Measurements from ENCODE around the gene CXorf49B. TPM values are rescaled to one million over a fixed set of nuclear protein-coding genes. Genes with fewer than 3 reads are reported as not detected.
"Not testable (repeated sequence)": the region's sequence is repeated elsewhere in the genome, so short reads cannot be mapped to it uniquely, and the experiment has no call there.

The CXorf49B gene
- total RNA-seq, result not detected

GRCh38 chrX:71763049-71763448 is at the start of gene CXorf49B:
TSS of gene CXorf49B (plus strand) at chrX:71763349. CDS start at chrX:71763424, 75 bp downstream.
- not testable (repeated sequence) for DNase-seq

GRCh38 chrX:71714064-71714463 is 49.1 kb upstream of the CXorf49B start:
- not testable (repeated sequence) for DNase-seq

GRCh38 chrX:71715551-71715950 is 47.6 kb upstream of the CXorf49B start:
- not testable (repeated sequence) for DNase-seq

DNA sequence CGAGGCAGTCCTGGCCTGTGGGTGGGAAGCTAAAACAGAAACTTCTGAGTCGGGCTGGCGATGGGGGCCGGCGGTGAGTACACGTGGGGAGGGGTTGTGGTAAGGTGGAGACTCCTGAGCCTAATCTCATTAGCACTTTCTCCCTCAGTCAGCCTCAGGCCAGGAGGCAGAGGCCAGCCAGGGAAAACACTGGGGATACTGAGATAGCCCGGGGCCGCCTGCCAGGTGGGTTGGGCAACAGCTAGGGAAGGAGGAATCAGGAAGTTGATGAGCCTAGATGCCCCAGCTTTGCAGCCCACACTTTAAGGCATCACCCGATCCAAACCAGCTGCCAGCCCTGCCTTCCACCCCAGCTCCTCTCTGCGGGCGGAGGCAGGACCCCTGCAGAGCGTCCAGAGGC is 46.8 kb upstream of the CXorf49B start:
- not testable (repeated sequence) for DNase-seq

DNA sequence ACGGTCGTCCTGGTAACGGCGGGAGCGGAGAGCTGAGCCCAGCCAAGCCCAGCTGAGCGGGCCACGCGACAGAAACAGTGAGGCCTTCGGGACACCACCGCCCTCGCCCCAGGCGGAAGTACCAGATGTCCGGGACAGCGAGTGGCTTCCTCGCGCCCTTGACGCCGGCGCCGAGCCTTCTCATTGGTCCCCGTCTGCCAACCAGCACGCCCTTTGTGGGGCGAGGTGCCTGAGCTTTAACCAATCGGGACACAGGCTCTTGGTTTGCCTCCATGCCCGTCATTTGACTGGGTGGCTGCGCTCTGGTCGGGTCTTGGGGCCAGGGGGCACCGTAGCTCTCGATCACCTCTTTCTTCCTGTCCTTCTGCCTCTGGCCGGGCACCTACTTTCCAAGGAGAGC is 45.0 kb upstream of the CXorf49B start, which contains the start of gene CXorf49:
Gene CXorf49 (minus strand): TSS at position 101 of the 400 bp plus-strand sequence. CDS start 134 bp downstream, outside the sequence.
- DNase-seq, result not testable (repeated sequence)

DNA sequence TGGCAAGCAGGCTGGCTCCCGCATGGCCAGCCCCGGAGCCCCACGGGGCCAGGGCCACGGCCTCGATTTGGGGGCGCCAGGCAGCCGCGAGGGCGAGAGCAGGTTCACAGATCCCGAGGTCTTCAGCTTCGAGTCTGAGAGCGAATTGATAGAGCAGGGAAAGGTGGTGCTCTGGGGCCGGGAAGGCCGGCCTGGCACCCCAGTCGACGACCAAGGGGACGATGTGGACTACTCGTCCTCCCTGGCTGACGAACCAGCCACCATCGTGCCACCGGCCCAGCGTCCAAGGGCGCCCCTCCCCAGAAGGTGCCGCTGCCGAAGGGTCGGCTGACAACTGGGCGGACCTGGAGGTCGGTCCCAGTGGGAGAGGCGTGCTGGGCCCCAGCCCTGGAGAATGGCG is 44.0 kb upstream of the CXorf49B start:
- DNase-seq, result not testable (repeated sequence)

- DNase-seq, result not testable (repeated sequence)
These were observed 42.8 kb upstream of the CXorf49B start for GRCh38 chrX:71720289-71720886.

GRCh38 chrX:71760688-71761281 is 2.4 kb upstream of the CXorf49B start:
- not testable (repeated sequence) for DNase-seq

DNA sequence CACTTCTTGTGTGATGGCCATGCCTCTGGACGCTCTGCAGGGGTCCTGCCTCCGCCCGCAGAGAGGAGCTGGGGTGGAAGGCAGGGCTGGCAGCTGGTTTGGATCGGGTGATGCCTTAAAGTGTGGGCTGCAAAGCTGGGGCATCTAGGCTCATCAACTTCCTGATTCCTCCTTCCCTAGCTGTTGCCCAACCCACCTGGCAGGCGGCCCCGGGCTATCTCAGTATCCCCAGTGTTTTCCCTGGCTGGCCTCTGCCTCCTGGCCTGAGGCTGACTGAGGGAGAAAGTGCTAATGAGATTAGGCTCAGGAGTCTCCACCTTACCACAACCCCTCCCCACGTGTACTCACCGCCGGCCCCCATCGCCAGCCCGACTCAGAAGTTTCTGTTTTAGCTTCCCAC is 1.7 kb downstream of the CXorf49B start:
- DNase-seq, result not testable (repeated sequence)

- DNase-seq, result not testable (repeated sequence)
These were observed 2.5 kb downstream of the CXorf49B start for GRCh38 chrX:71765613-71766012.

- not testable (repeated sequence) for DNase-seq
These were observed 4.0 kb downstream of the CXorf49B start for GRCh38 chrX:71767134-71767533.

- not testable (repeated sequence) for DNase-seq
These were observed 15.2 kb downstream of the CXorf49B start for GRCh38 chrX:71778322-71778721.

DNA sequence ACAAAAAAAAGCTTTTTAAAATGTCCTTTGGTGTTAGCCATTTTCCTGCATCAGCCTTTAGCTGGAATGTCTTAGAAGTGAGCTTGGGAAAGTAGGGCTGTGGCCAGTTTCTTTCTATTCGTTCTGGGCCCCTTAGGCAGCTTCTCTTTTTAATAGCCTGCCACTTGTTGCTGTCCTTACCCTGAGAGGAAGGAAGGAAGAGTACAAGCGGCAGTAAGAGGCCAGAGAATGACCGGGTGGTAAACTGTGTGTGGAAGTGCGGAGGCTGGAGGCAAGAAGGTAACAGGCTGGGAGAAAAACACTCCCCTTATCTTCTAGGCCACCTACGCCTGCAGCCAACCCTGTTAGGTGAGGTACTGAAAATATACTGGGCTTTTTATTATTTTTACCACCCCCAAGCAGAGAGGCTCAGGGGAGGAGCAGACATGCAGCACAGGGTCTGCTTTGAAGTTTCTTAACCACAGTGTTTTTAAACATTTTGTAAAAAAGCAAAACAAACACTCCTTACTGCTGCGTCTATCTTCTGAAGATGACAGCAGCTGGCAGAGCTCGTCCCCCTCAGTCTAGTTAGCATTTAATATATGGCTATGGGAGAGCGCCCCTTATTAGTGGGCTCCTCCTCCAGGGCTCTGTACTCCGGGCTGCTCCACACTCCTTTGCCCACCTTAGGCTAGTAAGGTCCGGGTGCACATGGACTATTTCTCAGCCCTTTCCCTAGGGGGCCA is 19.2 kb downstream of the CXorf49B start:
- not testable (repeated sequence) for DNase-seq

- DNase-seq, result not testable (repeated sequence)
These were observed 19.8 kb downstream of the CXorf49B start for GRCh38 chrX:71782950-71783299.

DNA sequence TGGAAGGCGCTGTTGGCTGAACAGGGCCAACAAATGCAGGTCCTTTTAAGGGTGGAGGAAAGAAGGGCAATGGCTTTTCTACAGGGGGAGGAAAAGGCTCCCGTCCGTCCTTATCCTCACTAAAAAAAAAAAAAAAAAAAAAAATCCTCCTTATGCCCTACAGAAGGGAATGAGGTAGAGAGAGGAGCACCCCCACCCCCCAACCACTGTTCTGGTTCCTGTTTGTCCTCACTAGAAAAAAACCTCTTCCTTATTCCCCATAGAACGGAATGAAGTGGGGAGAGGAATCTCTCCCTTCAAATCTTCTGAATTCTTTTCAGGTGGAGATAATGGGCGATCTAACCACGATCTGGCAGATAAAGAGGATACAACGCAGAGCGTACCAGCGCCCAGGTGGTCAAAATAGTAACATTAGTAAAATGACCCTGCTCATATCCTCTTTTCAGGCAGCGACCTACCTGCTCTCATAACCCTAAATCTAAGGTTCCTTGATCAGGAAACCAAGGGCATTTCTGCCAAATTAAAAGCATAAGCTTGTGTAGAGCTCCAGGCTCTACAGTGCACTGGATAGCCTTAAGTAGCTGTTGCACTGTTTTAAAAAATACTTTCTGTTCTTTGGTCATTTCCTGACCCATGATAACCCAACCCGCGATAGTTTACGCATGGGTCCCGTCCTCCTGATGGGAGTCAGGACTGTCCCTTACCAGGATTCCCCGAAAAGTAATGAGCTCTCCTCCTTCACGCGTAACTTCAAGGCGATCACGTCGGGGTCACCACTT is 20.6 kb downstream of the CXorf49B start:
- not testable (repeated sequence) for DNase-seq

DNA sequence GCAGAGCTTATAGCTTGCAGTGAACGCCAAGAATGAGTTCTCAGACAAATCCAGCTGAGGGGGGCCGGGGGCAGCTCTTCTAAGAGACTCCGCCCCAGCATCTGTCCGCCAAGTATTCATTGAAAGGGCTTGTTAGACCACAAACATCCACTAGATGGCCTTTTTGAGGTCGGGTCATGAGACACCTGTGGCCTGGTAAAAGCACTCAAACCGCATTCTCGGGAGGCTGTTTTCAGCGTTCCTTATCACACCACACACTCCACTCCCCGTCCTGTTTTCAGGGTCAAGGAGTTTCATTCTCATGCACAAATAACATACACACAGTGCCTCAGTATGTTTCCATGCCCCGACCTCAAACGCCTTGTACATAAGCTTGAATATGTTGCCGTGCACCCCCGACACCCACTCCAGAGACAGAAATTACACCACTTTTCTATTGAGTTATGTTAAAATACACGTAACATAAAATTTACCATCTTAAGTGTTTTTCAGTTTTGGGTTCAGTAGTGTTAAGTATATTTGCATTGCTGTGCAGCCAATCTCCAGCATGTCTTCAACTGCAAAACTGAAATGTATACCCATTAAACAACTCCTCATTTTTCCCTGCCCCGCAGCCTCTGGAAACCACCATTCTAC is 21.3 kb downstream of the CXorf49B start:
- DNase-seq, result not testable (repeated sequence)

DNA sequence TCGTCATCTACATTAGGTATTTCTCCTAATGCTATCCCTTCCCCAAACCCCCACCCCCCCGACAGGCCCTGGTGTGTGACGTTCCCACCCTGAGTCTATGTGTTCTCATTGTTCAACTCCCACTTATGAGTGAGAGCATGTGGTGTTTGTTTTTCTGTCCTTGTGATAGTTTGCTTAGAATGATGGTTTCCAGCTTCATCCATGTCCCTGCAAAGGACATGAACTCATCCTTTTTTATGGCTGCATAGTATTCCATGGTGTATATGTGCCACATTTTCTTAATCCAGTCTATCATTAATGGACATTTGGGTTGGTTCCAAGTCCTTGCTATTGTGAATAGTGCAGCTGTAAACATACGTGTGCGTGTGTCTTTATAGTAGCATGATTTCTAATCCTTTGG is 43.3 kb downstream of the CXorf49B start:
- DNase-seq, result not testable (repeated sequence)

GRCh38 chrX:71809886-71810285 is 46.7 kb downstream of the CXorf49B start:
- no peak for DNase-seq

- DNase-seq, result no peak
These were observed 51.2 kb downstream of the CXorf49B start for GRCh38 chrX:71814123-71814912.

DNA sequence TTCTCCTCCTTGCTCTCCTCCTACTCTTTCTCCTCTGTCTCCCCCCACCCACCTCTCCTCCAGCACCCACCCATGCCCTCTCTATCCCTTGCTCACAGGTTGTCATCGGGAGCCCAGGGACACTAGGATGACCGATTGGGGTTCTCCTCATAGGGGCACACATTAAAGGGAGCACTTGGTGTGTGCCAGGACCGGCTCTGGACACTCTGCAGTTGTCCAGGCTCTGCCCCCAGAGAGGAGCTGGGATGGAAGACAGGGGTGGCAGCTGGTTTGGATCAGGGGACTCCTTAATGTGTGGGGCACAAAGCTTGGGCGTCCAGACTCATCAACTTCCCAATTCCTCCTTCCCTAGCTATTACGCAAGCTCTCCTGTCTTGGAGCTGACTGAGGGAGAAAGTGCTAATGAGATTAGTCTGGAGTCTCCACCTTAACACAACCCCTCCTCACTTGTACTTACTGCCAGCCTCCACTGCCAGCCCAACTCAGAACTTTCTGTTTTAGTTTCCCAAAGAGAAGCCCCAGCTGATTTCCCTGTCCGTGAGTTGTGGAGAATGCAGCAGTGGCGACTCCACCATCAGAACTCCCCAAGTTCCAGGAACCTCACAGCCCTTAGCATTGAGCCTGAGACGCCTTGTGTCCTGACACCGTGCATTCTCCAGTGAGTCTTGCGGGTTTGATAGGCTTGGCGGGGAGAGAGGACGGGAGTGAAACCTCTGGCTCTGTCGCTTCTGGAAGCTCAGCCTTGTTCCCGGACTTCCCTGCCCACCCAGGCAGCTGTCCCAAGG is 52.2 kb downstream of the CXorf49B start:
- no peak for DNase-seq

DNA sequence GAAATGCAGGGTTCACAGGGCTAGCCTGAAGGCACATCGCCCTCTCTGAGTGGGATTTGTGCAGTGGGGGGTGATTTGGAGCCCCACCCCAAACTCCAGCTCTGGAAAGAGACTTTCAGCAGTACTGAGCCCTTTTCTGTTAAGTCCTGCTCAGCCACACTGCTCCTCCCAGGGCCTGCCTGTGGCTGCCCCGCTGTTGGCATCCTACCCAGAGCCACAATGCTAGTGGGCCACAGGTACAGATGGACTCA is 52.7 kb downstream of the CXorf49B start:
- no peak for DNase-seq

Measured in effector CD4-positive, alpha-beta T cell (primary cell).